ENCODE data around the gene FAM227B.
"Not testable (repeated sequence)": the region's sequence is repeated elsewhere in the genome, so short reads cannot be mapped to it uniquely, and the experiment has no call there.

FAM227B gene

GRCh38 chr15:49428409-49429095, 192.1 kb downstream of the FAM227B start:
- no peak for DNase-seq

GRCh38 chr15:49427372-49427771, 193.2 kb downstream of the FAM227B start:
- DNase-seq = no peak

- no peak for DNase-seq
Observed at GRCh38 chr15:49424954-49425353, 195.7 kb downstream of the FAM227B start.

- no peak for DNase-seq
Observed at GRCh38 chr15:49423901-49424550, 196.6 kb downstream of the FAM227B start.

GRCh38 chr15:49423021-49423420, 197.6 kb downstream of the FAM227B start, which contains the start of gene FGF7:
Gene FGF7, plus strand, starts transcription at chr15:49423242. Its CDS starts 1,056 bp downstream, at chr15:49424298.
- DNase-seq = no peak

GRCh38 chr15:49421991-49422390, 198.6 kb downstream of the FAM227B start:
- no peak for DNase-seq

- no peak for DNase-seq
Observed at GRCh38 chr15:49418811-49419210, 201.8 kb downstream of the FAM227B start.

- DNase-seq = no peak
Observed at GRCh38 chr15:49415638-49416037, 205.0 kb downstream of the FAM227B start.

GRCh38 chr15:49415149-49415548, 205.5 kb downstream of the FAM227B start:
- no peak for DNase-seq

GRCh38 chr15:49412797-49413196, 207.8 kb downstream of the FAM227B start:
- DNase-seq = no peak

- no peak for DNase-seq
Observed at GRCh38 chr15:49410641-49411040, 210.0 kb downstream of the FAM227B start.

GRCh38 chr15:49406352-49407118, 214.1 kb downstream of the FAM227B start:
- DNase-seq = no peak

- not testable (repeated sequence) for DNase-seq
Observed at GRCh38 chr15:49402515-49403296, 217.9 kb downstream of the FAM227B start.

- no peak for DNase-seq
Observed at GRCh38 chr15:49387471-49387870, 233.1 kb downstream of the FAM227B start.

- no peak for DNase-seq
Observed at GRCh38 chr15:49383266-49383665, 237.4 kb downstream of the FAM227B start.

GRCh38 chr15:49382394-49382793, 238.2 kb downstream of the FAM227B start:
- DNase-seq = no peak

- DNase-seq = no peak
Observed at GRCh38 chr15:49380912-49381311, 239.7 kb downstream of the FAM227B start.

- DNase-seq = no peak
Observed at GRCh38 chr15:49379996-49380395, 240.6 kb downstream of the FAM227B start.

- no peak for DNase-seq
Observed at GRCh38 chr15:49372366-49372765, 248.3 kb downstream of the FAM227B start.

GRCh38 chr15:49370782-49371181, 249.8 kb downstream of the FAM227B start:
- no peak for DNase-seq

GRCh38 chr15:49366496-49366895, 254.1 kb downstream of the FAM227B start:
- no peak for DNase-seq

- no peak for DNase-seq
Observed at GRCh38 chr15:49361370-49361769, 259.2 kb downstream of the FAM227B start.

GRCh38 chr15:49354439-49354838, 266.2 kb downstream of the FAM227B start:
- DNase-seq = not testable (repeated sequence)
